H1 (cell line): ENCODE measurements around the gene TBPL2. TPM values are rescaled to one million over a fixed set of nuclear protein-coding genes. Genes with fewer than 3 reads are reported as not detected.

Source experiments
- TEAD4 ChIP-seq: IDR thresholded peaks from 2 replicates; pipeline ENCODE4 v1.6.1; 2012; ENCODE audit warnings: low read depth, low read length, inconsistent platforms, mixed read lengths
- polyA plus RNA-seq, 7 experiments: library from polyadenylated mRNA; depleted of rRNA in 3 of 7; stranded (reverse) in 5 of 7; unstranded in 2 of 7; fragments of >200 nt in 5 of 7; fragments of 200-250 nt in 2 of 7; gene quantifications; 1 replicate in 5 of 7; 2 replicates in 1 of 7; 4 replicates in 1 of 7; pipeline versions ENCODE4 v1.2.1 to v1.2.3, GENCODE V29; 2011 to 2013; ENCODE audit warnings: missing spikeins in 2 of 7, mixed read lengths in 2 of 7
- total RNA-seq: library from RNA; stranded (reverse); fragmentation: NEBNext Ultra II Directional; extraction: Animal tissue kit (Norgen Biotek cat#: 25700); gene quantifications from 2 replicates; pipeline ENCODE4 v1.2.1, GENCODE V29; 2021

The TBPL2 gene
- total and polyA plus RNA-seq, 2 of the 8 experiments (the other 6 are each of a cell fraction or from before 2014, with no cell fraction given), result 0.03 TPM; not detected in 1

DNA sequence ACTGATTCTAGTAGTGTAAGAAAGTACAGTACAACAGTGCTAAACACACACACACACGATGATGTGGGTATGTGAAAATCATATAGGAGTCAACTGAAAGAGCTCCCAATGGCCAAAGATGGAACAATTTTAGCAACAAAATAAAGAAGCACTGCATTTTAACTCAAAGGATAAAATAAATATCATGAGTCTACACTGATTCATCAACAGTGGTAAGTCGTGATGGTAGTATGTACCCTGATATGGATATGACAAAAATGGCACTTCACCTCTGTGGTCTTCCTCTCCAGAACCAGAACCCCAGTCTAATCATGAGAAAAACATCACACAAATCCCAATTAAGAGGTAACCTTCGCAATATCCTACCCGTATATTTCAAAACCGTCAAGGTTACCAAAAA lies 41.4 kb upstream of the TBPL2 start (continued):
- no peak for TF ChIP-seq TEAD4
